IMR-90 (cell line): ENCODE measurements around the gene PPHLN1. TPM values are rescaled to one million over a fixed set of nuclear protein-coding genes. Genes with fewer than 3 reads are reported as not detected.
"Not testable (repeated sequence)": the region's sequence is repeated elsewhere in the genome, so short reads cannot be mapped to it uniquely, and the experiment has no call there.

Experiments
- ATAC-seq: fragments of 200-7000 bp; cut with Tn5 transposase; 2 replicates; pipeline ENCODE4 v1.9.1; 2020; ENCODE audit warnings: low read depth, mild to moderate bottlenecking, moderate library complexity
- BruUV-seq: library from RNA; stranded (reverse); fragments of 400-500 nt; replicated peaks from 2 replicates; lab custom pipeline; 2021; lab: Mats Ljungman, UMichigan
- CTCF ChIA-PET: fragments of 300-600 bp; formaldehyde crosslinking; extraction: SDS; loops from one replicate; lab custom pipeline; 2021; ENCODE audit warnings: antibody characterized with exemption; lab: Yijun Ruan, JAX
- POLR2A ChIA-PET: fragments of 300-600 bp; sonication (Branson Sonifier 250); formaldehyde crosslinking; loops from one replicate; lab custom pipeline; 2022; ENCODE audit warnings: antibody characterized with exemption; ENCODE audit not compliant: unreplicated experiment; lab: Charles Lee
- DNase-seq: peaks from one replicate; pipeline ENCODE4 v3.0.0; 2013
- H2AFZ ChIP-seq: replicated peaks from 2 replicates; pipeline ENCODE3; 2013; ENCODE audit warnings: low read length, mild to moderate bottlenecking; ENCODE audit not compliant: poor library complexity
- H2AK5ac ChIP-seq: 2 replicates; pipeline ENCODE4 v1.6.1; 2013; ENCODE audit warnings: low read depth, low read length, inconsistent platforms
- H2AK9ac ChIP-seq: replicated peaks from 2 replicates; pipeline ENCODE3; 2013; ENCODE audit warnings: mild to moderate bottlenecking, low read depth, low read length, moderate library complexity; ENCODE audit not compliant: poor library complexity
- H2BK120ac ChIP-seq: 2 replicates; pipeline ENCODE4 v1.6.1; 2013; ENCODE audit warnings: low read depth, low read length, inconsistent platforms
- H2BK15ac ChIP-seq: 3 replicates; pipeline ENCODE4 v1.6.1; 2013; ENCODE audit warnings: low read depth, low read length, inconsistent platforms
- H2BK20ac ChIP-seq: 2 replicates; pipeline ENCODE4 v1.6.1; 2013; ENCODE audit warnings: low read depth, mild to moderate bottlenecking, inconsistent platforms, low read length, moderate library complexity
- H2BK5ac ChIP-seq: 2 replicates; pipeline ENCODE4 v1.6.1; 2013; ENCODE audit warnings: mild to moderate bottlenecking, low read depth, low read length, inconsistent platforms; ENCODE audit not compliant: poor library complexity, severe bottlenecking
- H3K14ac ChIP-seq: replicated peaks from 2 replicates; pipeline ENCODE4 v1.6.1; 2013; ENCODE audit warnings: low read depth, low read length, inconsistent platforms
- H3K18ac ChIP-seq: 2 replicates; pipeline ENCODE4 v1.6.1; 2013; ENCODE audit warnings: low read depth, low read length, control low read depth
- H3K23ac ChIP-seq: 2 replicates; pipeline ENCODE4 v1.6.1; 2013; ENCODE audit warnings: low read depth, low read length, inconsistent platforms
- H3K27ac ChIP-seq: 2 replicates; pipeline ENCODE4 v1.5.1; 2013; ENCODE audit warnings: mild to moderate bottlenecking, control low read depth, low read length; ENCODE audit not compliant: insufficient read depth
- H3K27me3 ChIP-seq: 2 replicates; pipeline ENCODE4 v1.6.1; 2013; ENCODE audit warnings: low read length; ENCODE audit not compliant: control insufficient read depth, insufficient read depth
- H3K36me3 ChIP-seq: 2 replicates; pipeline ENCODE4 v1.6.1; 2013; ENCODE audit warnings: low read length, mixed read lengths; ENCODE audit not compliant: control insufficient read depth, insufficient read depth
- H3K4ac ChIP-seq: 2 replicates; pipeline ENCODE4 v1.6.1; 2013; ENCODE audit warnings: low read depth, low read length, inconsistent platforms
- H3K4me1 ChIP-seq: 2 replicates; pipeline ENCODE4 v1.6.1; 2013; ENCODE audit warnings: low read length, mixed read lengths; ENCODE audit not compliant: control insufficient read depth, insufficient read depth
- H3K4me2 ChIP-seq: 2 replicates; pipeline ENCODE4 v1.6.1; 2013; ENCODE audit warnings: low read depth, mild to moderate bottlenecking, control low read depth, low read length, moderate library complexity
- H3K4me3 ChIP-seq: 2 replicates; pipeline ENCODE4 v1.5.1; 2013; ENCODE audit warnings: low read depth, mild to moderate bottlenecking, control low read depth, low read length, moderate library complexity; ENCODE audit not compliant: insufficient read depth
- H3K56ac ChIP-seq: 2 replicates; pipeline ENCODE4 v1.6.1; 2013; ENCODE audit warnings: low read length, inconsistent platforms; ENCODE audit not compliant: insufficient read depth; ENCODE audit errors: extremely low read depth
- H3K79me1 ChIP-seq, 2 experiments: 2 replicates each; pipeline ENCODE4 v1.6.1; 2013; ENCODE audit warnings: low read length in 2 of 2, inconsistent platforms in 1 of 2, low read depth in 1 of 2
- H3K9ac ChIP-seq: 2 replicates; pipeline ENCODE4 v1.6.1; 2013; ENCODE audit warnings: low read depth, low read length, control low read depth
- H3K9me1 ChIP-seq: 2 replicates; pipeline ENCODE4 v1.6.1; 2013; ENCODE audit warnings: low read length, inconsistent platforms; ENCODE audit not compliant: insufficient read depth
- H3K9me3 ChIP-seq: 2 replicates; pipeline ENCODE4 v1.6.1; 2013; ENCODE audit warnings: low read length; ENCODE audit not compliant: control insufficient read depth, insufficient read depth
- H4K20me1 ChIP-seq: 2 replicates; pipeline ENCODE4 v1.6.1; 2013; ENCODE audit warnings: low read length, inconsistent platforms; ENCODE audit not compliant: insufficient read depth
- H4K5ac ChIP-seq: 2 replicates; pipeline ENCODE4 v1.6.1; 2013; ENCODE audit warnings: mild to moderate bottlenecking, low read depth, low read length, control low read depth
- H4K8ac ChIP-seq, 2 experiments: 2 replicates each; pipeline ENCODE4 v1.6.1; 2013; ENCODE audit warnings: low read depth in 2 of 2, low read length in 2 of 2, control low read depth in 1 of 2, inconsistent platforms in 1 of 2
- H4K91ac ChIP-seq: 2 replicates; pipeline ENCODE4 v1.6.1; 2013; ENCODE audit warnings: low read depth, low read length, inconsistent platforms; ENCODE audit not compliant: insufficient read depth
- WGBS, 2 experiments: methylation state at CpG; one replicate each; pipeline versions ENCODE4 v1.1.5 to v1.1.7; 2013; ENCODE audit warnings: missing lambda C conversion rate in 2 of 2; ENCODE audit not compliant: insufficient read length in 1 of 2; ENCODE audit errors: extremely low coverage in 2 of 2; 5-methylcytosine and 5-hydroxymethylcytosine counted together
- dilution Hi-C: fragments of 300-500 bp; cut with HindIII; formaldehyde crosslinking; loops from one replicate; pipeline ENCODE4 v1.14.3; 2018; ENCODE audit warnings: low sequenced_read_pairs; ENCODE audit not compliant: unreplicated experiment
- in situ Hi-C: fragments of 300-500 bp; cut with MboI; formaldehyde crosslinking; loops from 3 replicates; pipeline ENCODE4 v1.14.3; 2019; ENCODE audit warnings: low sequenced_read_pairs, inconsistent platforms, mixed read lengths
- intact Hi-C: fragments of 100-400 bp; cut with micrococcal nuclease; formaldehyde crosslinking; loops from 2 replicates; pipeline ENCODE4 v1.10.0; 2022
- polyA plus RNA-seq, 3 experiments: library from polyadenylated mRNA; depleted of rRNA; stranded (reverse); fragments of >200 nt; gene quantifications; 2 replicates each; pipeline ENCODE4 v1.2.3, GENCODE V29; 2012; ENCODE audit warnings: low replicate concordance in 1 of 3
- total RNA-seq: library from RNA; depleted of rRNA; stranded (reverse); fragments of >200 nt; gene quantifications from 2 replicates; pipeline ENCODE4 v1.2.3, GENCODE V29; 2012

PPHLN1 gene
- total and polyA plus RNA-seq, 2 of the 4 experiments (the other 2 are of a cell fraction), result 50.7 to 54.3 TPM

- peaks cover 10 to 28% of the 10 kb centered on the region in 2 experiments for H3K79me1 ChIP-seq
- POLR2A ChIA-PET, CTCF ChIA-PET: not testable (repeated sequence)
Measured at GRCh38 chr12:42349119-42350020, 23.4 kb downstream of the PPHLN1 start.

GRCh38 chr12:42350021-42350407, 24.0 kb downstream of the PPHLN1 start:
- H2BK20ac ChIP-seq, H3K4me2 ChIP-seq, BruUV-seq, H2BK5ac ChIP-seq, H2AK5ac ChIP-seq, H3K9me1 ChIP-seq, intact Hi-C loops, H3K23ac ChIP-seq, H3K18ac ChIP-seq, H4K5ac ChIP-seq, H4K8ac ChIP-seq, H3K27ac ChIP-seq, ATAC-seq, H2BK15ac ChIP-seq, H4K20me1 ChIP-seq, H2AK9ac ChIP-seq, in situ Hi-C loops, H3K4ac ChIP-seq, dilution Hi-C loops, H4K91ac ChIP-seq, H3K4me1 ChIP-seq, POLR2A ChIA-PET, H3K9ac ChIP-seq, H3K4me3 ChIP-seq, H3K14ac ChIP-seq, H3K27me3 ChIP-seq, CTCF ChIA-PET, H3K36me3 ChIP-seq, H2BK120ac ChIP-seq, DNase-seq, H3K56ac ChIP-seq, H3K9me3 ChIP-seq, H2AFZ ChIP-seq: not testable (repeated sequence)
- H3K79me1 ChIP-seq, result peaks cover 10 to 24% of the 10 kb centered on the region in 2 experiments
- 100% methylated on average over 1 of the region's 34 CpGs; no CpG with 5 or more reads in 1 of the 2 experiments for WGBS, 2 experiments

More at GRCh38 chr12:42349119-42350020, 23.4 kb downstream of the PPHLN1 start:
- ATAC-seq, H3K4me1 ChIP-seq, H3K9me3 ChIP-seq, H2AFZ ChIP-seq, H4K91ac ChIP-seq, H3K4me2 ChIP-seq, H2BK5ac ChIP-seq, H2AK5ac ChIP-seq, DNase-seq, H3K4ac ChIP-seq, H2BK15ac ChIP-seq, H3K14ac ChIP-seq, H2AK9ac ChIP-seq, H2BK120ac ChIP-seq, H4K8ac ChIP-seq, H3K18ac ChIP-seq, H3K27me3 ChIP-seq, BruUV-seq, H4K5ac ChIP-seq, intact Hi-C loops, H3K27ac ChIP-seq, H3K36me3 ChIP-seq, H3K56ac ChIP-seq, H2BK20ac ChIP-seq, dilution Hi-C loops, H3K23ac ChIP-seq, H3K4me3 ChIP-seq, H3K9me1 ChIP-seq, H3K9ac ChIP-seq, H4K20me1 ChIP-seq: not testable (repeated sequence)
- in situ Hi-C loops, result loop anchor here (25.0 kb wide), 1 partner anchor 938 kb away; no protein-coding TSS in a partner anchor
- no CpG with 5 or more reads among the region's 16 CpGs for WGBS, 2 experiments
